GM12875 (cell line): ENCODE measurements around the gene APBA3.

Source experiments
- H3K4me3 ChIP-seq: one replicate; pipeline ENCODE4 v1.5.1; 2011; ENCODE audit warnings: low read depth, low read length, control low read depth
- CTCF ChIP-seq: IDR thresholded peaks from 2 replicates; pipeline ENCODE4 v1.5.1; 2011; ENCODE audit warnings: low read depth, mild to moderate bottlenecking, control low read depth, inconsistent platforms, low read length, moderate library complexity, borderline replicate concordance; ENCODE audit not compliant: insufficient read depth

Gene APBA3

GRCh38 chr19:3732108-3732507 lies 29.4 kb downstream of the APBA3 start:
- no peak for TF ChIP-seq CTCF
- H3K4me3 ChIP-seq, result no peak overlapping the region

DNA sequence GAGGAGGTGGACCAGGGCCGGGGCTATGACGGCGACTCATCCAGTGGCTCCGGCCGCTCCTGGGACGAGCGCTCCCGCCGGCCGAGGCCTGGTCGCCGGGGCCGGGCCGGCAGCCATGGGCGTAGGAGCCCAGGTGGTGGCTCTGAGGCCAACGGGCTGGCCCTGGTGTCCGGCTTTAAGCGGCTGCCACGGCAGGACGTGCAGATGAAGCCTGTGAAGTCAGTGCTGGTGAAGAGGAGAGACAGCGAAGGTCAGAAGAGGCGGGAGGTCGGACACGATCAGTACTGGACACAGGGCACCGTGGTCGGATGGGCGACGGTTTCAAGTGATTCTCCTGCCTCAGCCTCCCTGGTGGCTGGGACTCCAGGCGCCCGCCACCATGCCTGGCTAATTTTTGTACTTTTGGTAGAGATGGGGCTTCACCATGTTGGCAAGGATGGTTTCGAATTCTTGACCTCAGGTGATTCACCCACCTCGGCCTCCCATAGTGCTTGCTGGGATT lies 31.0 kb downstream of the APBA3 start:
- TF ChIP-seq CTCF, result no peak
- no peak overlapping the region for H3K4me3 ChIP-seq

GRCh38 chr19:3725640-3726310 lies 35.7 kb downstream of the APBA3 start:
- H3K4me3 ChIP-seq, result no peak overlapping the region
- no peak for TF ChIP-seq CTCF

- no peak overlapping the region for H3K4me3 ChIP-seq
- TF ChIP-seq CTCF, result no peak
Observed at GRCh38 chr19:3725121-3725520, 36.4 kb downstream of the APBA3 start.

DNA sequence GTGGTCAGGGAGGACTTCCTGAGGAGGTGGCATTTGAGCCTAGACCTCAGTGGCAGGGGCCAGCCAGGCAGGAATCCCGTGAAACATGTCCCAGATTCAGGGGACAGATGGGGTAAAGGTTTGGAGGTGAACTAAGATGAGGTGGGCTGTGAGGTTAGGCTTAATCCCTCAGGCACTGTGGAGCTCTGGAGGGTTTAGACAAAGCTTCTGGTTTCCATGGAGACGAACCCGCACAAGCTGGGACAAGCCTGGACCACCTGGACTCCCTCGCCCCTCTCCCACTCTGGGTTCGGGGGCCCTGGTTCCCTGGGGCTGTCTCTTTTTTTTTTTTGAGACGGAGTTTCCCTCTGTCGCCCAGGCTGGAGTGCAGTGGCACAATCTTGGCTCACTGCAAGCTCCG lies 37.6 kb downstream of the APBA3 start:
- TF ChIP-seq CTCF, result no peak
- no peak overlapping the region for H3K4me3 ChIP-seq

DNA sequence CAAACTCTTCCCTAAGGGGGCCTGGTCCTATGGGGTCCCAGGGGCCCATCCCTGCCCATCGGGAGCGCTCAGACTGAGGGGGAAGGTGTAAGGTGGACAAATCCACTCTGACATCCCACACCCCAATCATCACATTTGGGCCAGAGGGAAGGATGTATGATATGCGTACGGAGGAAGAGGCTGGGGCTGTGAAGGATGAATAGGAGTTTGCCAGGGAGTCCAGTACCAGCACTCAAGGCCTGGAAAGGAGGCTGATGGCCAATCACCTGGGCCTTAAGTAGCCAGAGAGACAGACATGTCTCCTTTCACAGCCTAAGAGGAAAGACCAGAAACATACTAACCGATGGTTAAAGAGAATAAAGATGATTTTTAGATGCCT lies 38.4 kb downstream of the APBA3 start:
- no peak overlapping the region for H3K4me3 ChIP-seq
- no peak for TF ChIP-seq CTCF

GRCh38 chr19:3722443-3723109 lies 38.9 kb downstream of the APBA3 start:
- TF ChIP-seq CTCF, result no peak
- no peak overlapping the region for H3K4me3 ChIP-seq
